H1 (cell line): ENCODE results near the gene JPH3. TPM values are rescaled to one million over a fixed set of nuclear protein-coding genes. Genes with fewer than 3 reads are reported as not detected.

Experiments used
- POLR2A ChIP-seq, 2 experiments: IDR thresholded peaks; 1 replicate in 1 of 2; 2 replicates in 1 of 2; pipeline ENCODE4 v1.6.1; 2011; ENCODE audit warnings: low read depth in 2 of 2, low read length in 2 of 2, mild to moderate bottlenecking in 2 of 2; ENCODE audit errors: control extremely low read depth in 1 of 2
- polyA plus RNA-seq, 7 experiments: library from polyadenylated mRNA; depleted of rRNA in 3 of 7; stranded (reverse) in 5 of 7; unstranded in 2 of 7; fragments of >200 nt in 5 of 7; fragments of 200-250 nt in 2 of 7; gene quantifications; 1 replicate in 5 of 7; 2 replicates in 1 of 7; 4 replicates in 1 of 7; pipeline versions ENCODE4 v1.2.1 to v1.2.3, GENCODE V29; 2011 to 2013; ENCODE audit warnings: missing spikeins in 2 of 7, mixed read lengths in 2 of 7
- total RNA-seq: library from RNA; stranded (reverse); fragmentation: NEBNext Ultra II Directional; extraction: Animal tissue kit (Norgen Biotek cat#: 25700); gene quantifications from 2 replicates; pipeline ENCODE4 v1.2.1, GENCODE V29; 2021
- TF ChIP-seq, protein P1 (sequence below): IDR thresholded peaks from 2 replicates; pipeline ENCODE4 v1.6.1; 2011; ENCODE audit warnings: low read length, improper control_type of control experiment

The JPH3 gene
- total and polyA plus RNA-seq, 2 of the 8 experiments (the other 6 are each of a cell fraction or from before 2014, with no cell fraction given) = 10.3 to 28.3 TPM

DNA sequence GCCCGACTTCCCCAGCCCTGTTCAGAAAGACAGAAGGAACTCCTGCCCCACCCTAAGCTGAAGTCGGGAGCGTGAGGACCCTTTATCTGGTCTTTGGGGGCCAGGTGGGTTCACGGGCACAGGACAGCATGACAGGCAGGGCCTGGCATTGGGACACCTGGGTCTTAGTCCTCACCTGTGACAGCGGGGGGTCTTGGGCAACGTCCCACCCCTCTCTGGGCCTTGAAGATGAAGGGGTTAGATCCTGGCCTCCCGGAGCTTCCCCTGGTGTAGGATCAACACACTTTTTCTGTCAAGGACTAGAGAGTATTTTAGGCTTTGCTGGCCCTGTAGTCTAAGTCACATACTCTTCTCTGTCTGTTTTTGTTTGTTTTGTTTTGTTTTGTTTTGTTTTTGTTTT is 65.1 kb downstream of the JPH3 start (continued):
- no peak for TF ChIP-seq POLR2A (IDR thresholded peaks at IDR 0.05; ENCODE audit: control extremely low read depth in 1 of 2, low read depth in 2 of 2, low read length in 2 of 2)
- TF ChIP-seq, protein P1, sequence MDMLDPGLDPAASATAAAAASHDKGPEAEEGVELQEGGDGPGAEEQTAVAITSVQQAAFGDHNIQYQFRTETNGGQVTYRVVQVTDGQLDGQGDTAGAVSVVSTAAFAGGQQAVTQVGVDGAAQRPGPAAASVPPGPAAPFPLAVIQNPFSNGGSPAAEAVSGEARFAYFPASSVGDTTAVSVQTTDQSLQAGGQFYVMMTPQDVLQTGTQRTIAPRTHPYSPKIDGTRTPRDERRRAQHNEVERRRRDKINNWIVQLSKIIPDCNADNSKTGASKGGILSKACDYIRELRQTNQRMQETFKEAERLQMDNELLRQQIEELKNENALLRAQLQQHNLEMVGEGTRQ = no peak
